Renal pelvis (tissue), 4 donors: ENCODE results near the gene PSME1. TPM values are rescaled to one million over a fixed set of nuclear protein-coding genes. Genes with fewer than 3 reads are reported as not detected.
"Not testable (repeated sequence)": the region's sequence is repeated elsewhere in the genome, so short reads cannot be mapped to it uniquely, and the experiment has no call there.

Source experiments
- DNase-seq: peaks from one replicate; pipeline ENCODE4 v3.0.0-alpha.2; 2013
- polyA plus RNA-seq, 3 donors: library from polyadenylated mRNA; unstranded; fragments of 120-200 nt; gene quantifications; one replicate each; pipeline ENCODE4 v1.2.1, GENCODE V29; 2013; ENCODE audit not compliant: insufficient read length in 3 of 3

PSME1 gene
- polyA plus RNA-seq, 3 donors = 175 to 216 (median 196) TPM

- no peak for DNase-seq
Measured at GRCh38 chr14:24100197-24100981, 35.6 kb upstream of the PSME1 start.

GRCh38 chr14:24100982-24101494 is 35.0 kb upstream of the PSME1 start:
- DNase-seq = no peak

DNA sequence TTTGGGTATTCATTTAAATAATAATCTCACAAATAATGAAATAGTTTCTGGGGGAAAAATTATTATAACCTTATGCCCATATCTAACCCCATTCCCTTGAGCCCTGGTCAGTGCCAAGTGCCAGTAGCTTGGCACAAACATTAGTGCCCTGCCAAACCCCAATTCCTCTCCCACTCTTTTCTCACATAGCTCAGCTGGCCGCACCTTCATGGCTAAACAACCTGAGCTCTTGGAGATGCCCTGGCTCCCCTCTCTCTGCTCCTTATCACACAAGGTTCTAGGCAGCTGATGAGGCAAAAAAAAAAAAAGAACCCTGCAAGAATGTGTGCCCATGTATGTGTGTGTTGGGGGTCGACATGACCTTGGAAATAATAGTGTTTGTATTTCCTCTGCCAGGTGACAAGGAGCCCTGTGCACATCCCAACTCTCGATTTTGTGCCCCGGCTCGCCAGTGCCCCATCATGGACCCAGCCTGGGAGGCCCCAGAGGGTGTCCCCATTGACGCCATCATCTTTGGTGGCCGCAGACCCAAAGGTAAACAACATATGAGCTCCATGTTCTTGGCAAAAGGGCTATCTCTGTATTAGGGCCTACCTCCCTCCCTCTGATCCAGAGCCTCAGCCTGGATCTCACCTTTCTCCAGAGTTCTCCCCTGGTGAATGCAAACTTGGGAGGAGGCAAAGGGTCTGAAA is 33.5 kb upstream of the PSME1 start:
- no peak for DNase-seq

GRCh38 chr14:24103451-24103850 is 32.5 kb upstream of the PSME1 start:
- no peak for DNase-seq

- not testable (repeated sequence) for DNase-seq
Measured at GRCh38 chr14:24105609-24106239, 30.3 kb upstream of the PSME1 start.

GRCh38 chr14:24106672-24107271 is 29.2 kb upstream of the PSME1 start:
- no peak for DNase-seq

DNA sequence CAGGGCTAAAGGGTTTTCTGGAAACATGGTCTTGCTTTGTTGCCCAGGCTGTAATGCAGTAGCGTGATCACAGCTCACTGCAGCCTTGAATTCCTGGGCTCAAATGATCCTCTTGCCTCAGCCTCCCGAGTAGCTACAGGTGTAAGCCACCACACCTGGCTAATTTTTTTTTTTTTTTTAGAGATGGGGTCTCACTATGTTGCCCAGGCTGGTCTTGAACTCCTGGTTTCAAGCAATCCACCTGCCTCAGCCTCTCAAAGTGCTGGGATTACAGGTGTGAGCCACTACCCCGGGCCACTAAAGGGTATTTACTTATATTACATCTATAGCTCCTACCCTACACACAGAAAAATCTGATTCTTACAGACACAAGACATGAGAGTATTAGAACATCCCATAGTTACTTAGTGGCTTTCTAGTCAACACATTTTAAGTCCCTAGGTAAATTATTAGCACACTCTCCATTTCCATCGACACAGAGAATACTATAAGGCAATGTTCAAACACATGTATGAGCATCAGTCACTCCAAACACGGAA is 27.6 kb upstream of the PSME1 start:
- DNase-seq = no peak

GRCh38 chr14:24110060-24110459 is 25.9 kb upstream of the PSME1 start:
- DNase-seq = no peak

DNA sequence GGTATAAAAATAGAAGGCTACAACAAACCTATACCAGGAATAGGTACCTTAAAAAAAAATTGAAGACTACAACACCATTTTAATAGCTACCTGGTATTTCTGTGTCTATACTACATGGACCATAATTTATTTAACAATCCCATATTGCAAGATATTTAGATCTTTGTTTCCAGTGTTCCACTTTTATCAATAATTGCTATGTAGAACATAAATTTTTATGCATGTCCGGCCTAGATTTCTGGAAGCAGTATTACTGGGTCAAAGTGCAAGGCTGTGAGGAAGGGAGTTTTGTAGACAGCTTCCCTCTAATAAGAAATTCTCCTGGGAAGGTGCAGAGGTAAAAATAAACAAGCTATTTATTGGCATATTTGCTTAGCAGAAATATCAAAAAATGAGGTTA is 25.5 kb upstream of the PSME1 start:
- no peak for DNase-seq

- no peak for DNase-seq
Measured at GRCh38 chr14:24113379-24113800, 22.6 kb upstream of the PSME1 start.

DNA sequence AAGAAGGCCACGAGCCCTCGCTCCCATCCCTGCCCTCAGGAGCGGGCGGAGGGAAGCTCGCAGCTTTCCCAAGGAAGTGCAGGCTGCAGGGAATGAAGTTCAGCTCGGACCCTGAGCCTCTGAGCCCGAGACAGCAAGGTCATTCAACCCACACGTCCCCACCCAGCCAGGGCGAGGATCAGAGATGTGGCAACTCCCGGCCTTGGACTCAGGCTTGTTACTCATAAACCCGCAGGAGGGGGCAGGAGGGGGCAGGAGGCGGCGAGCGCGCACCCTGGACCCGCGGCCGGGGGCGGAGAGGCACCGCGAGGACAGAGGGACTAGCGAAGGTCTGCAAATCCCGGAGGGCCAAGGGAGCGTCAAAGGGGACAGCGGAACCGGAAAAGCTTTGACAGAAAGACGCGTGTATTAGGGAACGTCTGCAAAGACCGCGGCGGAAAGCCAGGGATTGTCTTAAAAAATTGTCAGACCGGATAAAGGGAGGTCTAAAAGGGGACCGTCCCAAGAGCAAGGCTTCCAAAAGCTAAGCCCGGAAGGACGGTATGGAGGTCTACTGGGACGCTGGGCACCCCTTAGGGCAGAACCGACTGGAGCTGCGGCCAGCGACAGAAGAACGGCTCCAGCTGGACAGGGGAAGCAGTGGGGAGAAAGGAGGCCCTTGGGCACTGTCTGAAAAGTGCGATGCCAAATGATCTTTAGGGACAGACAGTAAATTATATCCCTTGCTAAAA is 22.0 kb upstream of the PSME1 start:
- peak; percentile 88 for DNase-seq

DNA sequence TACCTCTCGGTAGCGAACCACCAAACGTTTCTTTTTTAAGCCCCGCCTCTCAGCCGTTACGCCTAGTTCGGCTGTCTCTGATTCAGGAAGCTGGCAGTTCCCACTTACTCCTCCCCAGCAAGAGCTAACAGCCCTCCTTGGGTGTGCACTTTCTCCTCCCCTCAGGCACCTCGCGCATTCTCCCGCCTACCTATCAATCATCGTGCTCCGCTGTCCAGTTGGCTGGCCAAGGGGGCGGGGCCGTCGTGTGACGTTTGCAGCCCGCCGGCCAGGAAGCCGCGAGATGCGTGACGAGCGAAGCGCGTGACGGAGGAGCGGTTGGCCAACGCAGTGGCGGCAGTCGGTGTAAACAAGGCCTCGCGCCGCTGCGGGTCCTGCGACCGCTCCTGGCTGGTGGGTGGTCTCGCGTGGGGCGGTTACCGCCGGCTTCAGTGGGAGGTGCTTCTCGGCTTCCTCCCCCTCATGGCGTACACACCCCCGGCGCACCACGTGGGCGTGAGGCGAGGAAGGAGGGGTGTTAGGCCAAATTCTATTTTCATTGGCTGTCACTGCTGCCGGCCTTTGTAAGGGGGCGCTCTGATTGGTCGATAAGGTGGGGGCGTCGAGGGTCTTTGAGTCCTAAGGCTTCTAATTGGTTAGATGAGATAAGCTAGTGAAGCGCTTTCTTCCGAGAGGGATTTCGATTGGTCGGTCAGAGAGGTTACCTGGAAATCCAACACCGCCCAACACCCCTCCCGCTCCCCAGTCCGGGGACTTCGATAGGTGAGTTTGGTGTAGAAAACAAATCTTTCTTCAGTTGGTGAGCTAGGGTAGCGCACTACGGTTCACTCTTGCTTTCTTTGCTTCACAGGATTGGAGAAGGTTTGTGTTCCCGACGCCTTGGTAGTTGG is 21.2 kb upstream of the PSME1 start, which contains the start of the genes DCAF11 and NRL:
TSS of gene DCAF11 (plus strand) at position 246 of the 890 bp plus-strand sequence. CDS start 818 bp downstream, outside the sequence.
TSS of gene NRL (minus strand) at position 418 of the 890 bp plus-strand sequence. CDS start 32,101 bp downstream, outside the sequence.
- peak; percentile 100 for DNase-seq

DNA sequence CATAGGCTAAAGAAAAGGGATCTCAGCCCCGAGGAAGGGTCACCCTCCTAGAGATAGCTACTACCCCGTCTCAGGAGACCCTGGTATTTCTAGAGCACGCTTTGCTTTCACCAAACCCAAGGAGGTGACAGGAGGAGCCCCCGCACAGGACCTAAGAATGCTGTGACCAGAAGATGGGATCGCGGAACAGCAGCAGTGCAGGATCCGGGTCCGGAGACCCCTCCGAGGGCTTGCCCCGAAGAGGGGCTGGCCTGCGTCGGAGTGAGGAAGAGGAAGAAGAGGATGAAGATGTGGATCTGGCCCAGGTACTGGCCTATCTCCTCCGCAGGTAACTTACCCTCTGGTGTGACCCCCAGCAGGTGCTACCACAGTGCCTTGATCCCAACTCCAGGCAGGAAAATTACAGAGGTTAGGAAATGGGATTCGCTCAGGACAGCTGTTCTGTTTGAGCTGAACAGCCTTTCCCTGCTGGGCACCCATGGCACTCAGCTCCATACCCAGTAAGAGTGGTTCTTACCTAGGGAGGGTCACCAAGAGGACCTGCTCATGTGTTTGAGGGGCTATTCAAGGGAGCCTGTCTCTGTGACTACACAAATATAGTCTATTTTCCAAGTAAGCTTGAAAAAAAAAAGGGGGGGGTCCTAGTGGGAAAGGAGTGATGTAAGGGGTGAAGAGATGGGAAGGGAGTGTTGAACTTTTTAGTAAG is 20.4 kb upstream of the PSME1 start:
- no peak for DNase-seq

GRCh38 chr14:24116128-24116814 is 19.7 kb upstream of the PSME1 start:
- DNase-seq = no peak

- DNase-seq = no peak
Measured at GRCh38 chr14:24117179-24117578, 18.8 kb upstream of the PSME1 start.

GRCh38 chr14:24119691-24120090 is 16.3 kb upstream of the PSME1 start:
- DNase-seq = no peak

DNA sequence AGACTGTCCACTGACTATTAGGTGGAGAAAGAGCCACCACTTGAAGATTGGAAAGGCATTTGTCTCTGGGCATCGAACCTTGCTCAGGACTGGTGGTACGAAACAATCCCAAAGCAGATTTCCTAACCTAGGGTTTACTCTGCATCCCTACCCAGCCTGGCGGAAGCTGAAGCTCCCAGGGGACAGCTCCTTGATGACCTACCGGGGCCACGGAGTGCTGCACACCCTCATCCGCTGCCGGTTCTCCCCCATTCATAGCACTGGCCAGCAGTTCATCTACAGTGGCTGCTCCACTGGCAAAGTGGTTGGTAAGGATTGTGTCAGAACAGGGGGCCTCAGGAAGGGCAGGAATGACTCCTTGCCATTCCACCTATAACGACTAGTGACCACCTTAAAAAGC is 14.8 kb upstream of the PSME1 start:
- no peak for DNase-seq

GRCh38 chr14:24122416-24122815 is 13.6 kb upstream of the PSME1 start:
- DNase-seq = no peak

DNA sequence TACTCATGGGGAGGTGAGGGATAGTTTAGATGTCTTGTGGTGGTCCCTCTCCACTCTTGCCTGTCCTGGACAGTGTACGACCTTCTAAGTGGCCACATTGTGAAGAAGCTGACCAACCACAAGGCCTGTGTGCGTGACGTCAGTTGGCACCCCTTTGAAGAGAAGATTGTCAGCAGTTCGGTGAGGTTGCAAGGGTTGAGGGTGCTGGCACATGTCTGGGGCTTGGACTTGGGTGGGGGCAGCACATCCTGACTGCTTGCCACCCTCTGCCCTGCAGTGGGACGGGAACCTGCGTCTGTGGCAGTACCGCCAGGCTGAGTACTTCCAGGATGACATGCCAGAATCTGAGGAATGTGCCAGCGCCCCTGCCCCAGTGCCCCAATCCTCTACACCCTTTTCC is 13.1 kb upstream of the PSME1 start:
- DNase-seq = no peak
